Mesendoderm (in vitro differentiated cells): Measurements from ENCODE around the gene IGFL1.
"Not testable (repeated sequence)": the region's sequence is repeated elsewhere in the genome, so short reads cannot be mapped to it uniquely, and the experiment has no call there.

ENCODE experiments used
- DNase-seq: peaks from one replicate; pipeline ENCODE4 v3.0.0; 2013
- H2AK5ac ChIP-seq: 2 replicates; pipeline ENCODE4 v1.6.1; 2013; ENCODE audit warnings: low read length, inconsistent platforms
- H2BK120ac ChIP-seq: 2 replicates; pipeline ENCODE4 v1.6.1; 2013; ENCODE audit warnings: low read depth, mild to moderate bottlenecking, low read length, moderate library complexity, mixed read lengths
- H2BK15ac ChIP-seq: replicated peaks from 2 replicates; pipeline ENCODE4 v1.6.1; 2013; ENCODE audit warnings: low read depth, mild to moderate bottlenecking, moderate library complexity
- H2BK5ac ChIP-seq: 2 replicates; pipeline ENCODE4 v1.6.1; 2013; ENCODE audit warnings: low read length, inconsistent platforms
- H3K18ac ChIP-seq: 2 replicates; pipeline ENCODE4 v1.6.1; 2013; ENCODE audit warnings: mild to moderate bottlenecking, low read length, mixed read lengths
- H3K23ac ChIP-seq: one replicate; pipeline ENCODE4 v1.6.1; 2013; ENCODE audit warnings: low read length
- H3K27ac ChIP-seq: 2 replicates; pipeline ENCODE4 v1.5.1; 2013; ENCODE audit warnings: low read depth, mild to moderate bottlenecking, inconsistent platforms, low read length, moderate library complexity
- H3K27me3 ChIP-seq: 2 replicates; pipeline ENCODE4 v1.6.1; 2013; ENCODE audit warnings: low read length, control low read depth, mild to moderate bottlenecking, inconsistent platforms; ENCODE audit not compliant: insufficient read depth, poor library complexity
- H3K36me3 ChIP-seq: 2 replicates; pipeline ENCODE4 v1.6.1; 2013; ENCODE audit warnings: low read length, inconsistent platforms; ENCODE audit not compliant: control insufficient read depth, insufficient read depth
- H3K4ac ChIP-seq: one replicate; pipeline ENCODE4 v1.6.1; 2013; ENCODE audit warnings: low read depth, mild to moderate bottlenecking, low read length, moderate library complexity
- H3K4me1 ChIP-seq: 2 replicates; pipeline ENCODE4 v1.6.1; 2013; ENCODE audit warnings: low read depth, low read length, inconsistent platforms; ENCODE audit not compliant: control insufficient read depth
- H3K4me2 ChIP-seq: 2 replicates; pipeline ENCODE4 v1.6.1; 2013; ENCODE audit warnings: low read length
- H3K4me3 ChIP-seq: 2 replicates; pipeline ENCODE4 v1.5.1; 2013; ENCODE audit warnings: mild to moderate bottlenecking, low read length
- H3K56ac ChIP-seq: one replicate; pipeline ENCODE4 v1.6.1; 2013; ENCODE audit warnings: low read length
- H3K79me1 ChIP-seq: 2 replicates; pipeline ENCODE4 v1.6.1; 2013; ENCODE audit warnings: low read length, inconsistent platforms
- H3K79me2 ChIP-seq: 2 replicates; pipeline ENCODE4 v1.6.1; 2013; ENCODE audit warnings: mild to moderate bottlenecking, low read length; ENCODE audit not compliant: control insufficient read depth, insufficient read depth
- H3K9ac ChIP-seq: 2 replicates; pipeline ENCODE4 v1.6.1; 2013; ENCODE audit warnings: low read length, inconsistent platforms
- H4K5ac ChIP-seq: one replicate; pipeline ENCODE4 v1.6.1; 2013; ENCODE audit warnings: low read length
- H4K8ac ChIP-seq: one replicate; pipeline ENCODE4 v1.6.1; 2013; ENCODE audit warnings: low read depth, mild to moderate bottlenecking, control low read depth, low read length, moderate library complexity
- WGBS: extraction: QIAGEN DNeasy Blood & Tissue Kit; methylation state at CpG from one replicate; pipeline ENCODE4 v1.1.7; 2013; ENCODE audit warnings: low lambda C conversion rate, missing lambda C conversion rate; ENCODE audit not compliant: insufficient coverage; ENCODE audit errors: extremely low coverage; 5-methylcytosine and 5-hydroxymethylcytosine counted together

Gene IGFL1

DNA sequence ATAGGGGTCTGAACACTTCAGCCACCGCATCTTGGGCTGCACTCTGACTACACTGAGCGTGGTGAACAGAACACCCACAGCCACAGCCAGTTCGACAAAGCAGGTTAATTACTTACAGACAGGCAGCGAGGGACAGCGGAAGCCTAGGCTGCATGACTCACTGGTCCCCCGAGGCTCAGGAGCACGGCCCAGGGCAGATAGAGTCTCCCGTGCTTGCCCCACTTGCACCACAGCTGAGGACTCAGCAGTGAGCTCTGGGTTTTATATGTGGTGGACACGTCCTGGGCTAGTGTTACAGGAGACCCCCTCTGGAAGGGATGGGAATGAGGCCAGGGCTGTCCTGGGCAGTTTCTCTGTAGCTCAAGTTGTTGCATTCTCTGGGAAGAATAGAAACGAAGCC, 5.8 kb upstream of the IGFL1 start:
- not testable (repeated sequence) for H3K4ac ChIP-seq, H3K23ac ChIP-seq, H3K79me2 ChIP-seq, H3K4me2 ChIP-seq, H3K4me1 ChIP-seq, H3K56ac ChIP-seq, H3K27ac ChIP-seq, H3K36me3 ChIP-seq, H4K8ac ChIP-seq, H3K4me3 ChIP-seq, H3K9ac ChIP-seq, H2BK15ac ChIP-seq, H3K27me3 ChIP-seq, H3K18ac ChIP-seq, H4K5ac ChIP-seq, H2BK5ac ChIP-seq, H2AK5ac ChIP-seq, H3K79me1 ChIP-seq, H2BK120ac ChIP-seq, DNase-seq
- no CpG with 5 or more reads among the region's 10 CpGs for WGBS

DNA sequence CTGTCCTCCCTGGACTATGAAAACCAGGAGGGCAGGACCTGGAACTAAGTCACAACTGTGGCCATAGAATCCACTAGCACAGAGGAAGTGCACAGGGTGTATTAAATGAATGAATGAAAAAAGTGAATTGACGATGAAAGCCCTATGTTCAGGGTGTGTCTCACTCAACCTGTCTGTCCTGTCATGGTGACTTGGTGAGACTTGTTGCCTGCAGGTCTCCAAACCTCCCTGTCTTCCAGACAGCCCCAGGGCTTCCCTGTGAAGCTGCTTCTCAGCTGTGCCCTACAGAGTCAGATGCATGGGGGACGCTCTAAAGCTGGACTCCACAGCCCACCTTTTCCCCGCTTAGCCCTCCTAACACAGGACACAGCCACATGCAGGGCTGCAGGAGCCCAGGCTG, 4.8 kb upstream of the IGFL1 start:
- Histone ChIP-seq H3K4me3 (no peak overlapping the region), H4K8ac (no peak overlapping the region), H3K4ac (no peak overlapping the region), H2BK120ac (no peak overlapping the region), H4K5ac (no peak overlapping the region), H3K27me3 (no peaks in the 10 kb centered on the region), H3K4me2 (no peak overlapping the region), H2BK15ac (no peak overlapping the region), H2AK5ac (no peak overlapping the region), H3K23ac (no peak overlapping the region), H3K79me2 (no peaks in the 10 kb centered on the region), H2BK5ac (no peak overlapping the region), H3K18ac (no peak overlapping the region), H3K79me1 (no peaks in the 10 kb centered on the region), H3K27ac (no peak overlapping the region), H3K4me1 (no peaks in the 10 kb centered on the region), H3K9ac (no peak overlapping the region), H3K36me3 (no peaks in the 10 kb centered on the region), H3K56ac (no peak overlapping the region)
- DNase-seq, result no peak
- no CpG with 5 or more reads among the region's 3 CpGs for WGBS

DNA sequence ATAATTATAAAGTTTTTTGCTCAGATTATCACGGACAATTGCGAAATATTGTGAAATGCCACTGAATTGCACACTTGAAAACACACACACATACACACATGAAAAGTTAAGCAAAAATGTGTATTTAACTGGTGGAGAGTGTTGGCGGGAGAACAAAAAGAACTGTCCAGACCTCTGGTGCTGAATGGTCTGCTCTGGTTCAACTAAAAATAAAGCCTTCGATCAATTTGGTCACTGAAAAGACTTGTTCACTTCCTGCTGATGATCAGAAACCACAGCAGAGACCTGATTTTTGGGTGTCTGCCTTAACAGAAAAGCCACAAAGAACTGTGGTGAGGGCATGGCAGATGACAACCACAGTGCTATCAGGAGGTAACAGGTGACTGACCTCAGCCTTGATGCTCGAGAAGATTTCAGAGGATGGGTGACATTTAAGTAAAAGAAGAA, 4.0 kb upstream of the IGFL1 start:
- Histone ChIP-seq H2BK15ac (no peak overlapping the region), H3K27ac (no peak overlapping the region), H4K8ac (no peak overlapping the region), H2BK5ac (no peak overlapping the region), H2BK120ac (no peak overlapping the region), H4K5ac (no peak overlapping the region), H3K79me1 (no peaks in the 10 kb centered on the region), H3K18ac (no peak overlapping the region), H3K4me1 (no peaks in the 10 kb centered on the region), H3K23ac (no peak overlapping the region), H3K56ac (no peak overlapping the region), H3K36me3 (no peaks in the 10 kb centered on the region), H3K4me3 (no peak overlapping the region), H3K79me2 (no peaks in the 10 kb centered on the region), H3K9ac (no peak overlapping the region), H3K27me3 (no peaks in the 10 kb centered on the region), H3K4ac (no peak overlapping the region), H2AK5ac (no peak overlapping the region), H3K4me2 (no peak overlapping the region)
- WGBS, result no CpG with 5 or more reads among the region's 5 CpGs
- no peak for DNase-seq

DNA sequence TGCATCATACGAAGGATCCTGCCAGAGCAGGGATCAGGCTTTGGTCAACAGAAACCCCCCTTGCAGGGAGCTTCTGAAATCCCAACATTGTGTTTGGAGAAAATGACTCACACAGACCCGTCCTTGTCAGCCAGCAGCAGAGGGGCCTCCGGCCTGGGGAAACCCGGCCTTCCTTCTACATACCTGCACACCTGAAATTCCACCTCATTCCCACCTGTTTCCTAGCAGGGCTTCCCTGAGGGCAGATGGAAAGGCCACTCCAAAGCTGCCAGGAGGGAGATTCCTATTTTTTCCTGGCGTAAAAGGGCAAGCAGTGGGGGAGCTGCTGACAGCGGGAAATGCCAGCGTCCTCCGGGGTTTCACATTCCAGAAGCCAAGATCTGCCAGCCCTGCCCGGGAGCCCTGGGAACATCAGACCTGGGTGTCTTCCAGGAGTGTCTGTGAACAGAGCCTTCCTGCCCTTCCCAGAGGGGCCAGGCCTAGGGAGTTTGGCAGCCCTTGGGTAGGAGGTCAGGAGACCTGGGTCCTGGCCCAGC, 3.0 kb upstream of the IGFL1 start:
- no peak overlapping the region for H4K8ac ChIP-seq
- no peaks in the 10 kb centered on the region for H3K27me3 ChIP-seq
- no peaks in the 10 kb centered on the region for H3K79me1 ChIP-seq
- H3K79me2 ChIP-seq, result no peaks in the 10 kb centered on the region
- no peak overlapping the region for H2BK15ac ChIP-seq
- no peak overlapping the region for H2AK5ac ChIP-seq
- no peak overlapping the region for H2BK120ac ChIP-seq
- H3K18ac ChIP-seq, result no peak overlapping the region
- H3K56ac ChIP-seq, result no peak overlapping the region
- no peak overlapping the region for H3K4me2 ChIP-seq
- WGBS, result no CpG with 5 or more reads among the region's 9 CpGs
- no peak overlapping the region for H3K4me3 ChIP-seq
- no peaks in the 10 kb centered on the region for H3K4me1 ChIP-seq
- H3K9ac ChIP-seq, result no peak overlapping the region
- no peak overlapping the region for H3K4ac ChIP-seq
- H3K23ac ChIP-seq, result no peak overlapping the region
- H3K27ac ChIP-seq, result no peak overlapping the region
- no peak overlapping the region for H4K5ac ChIP-seq
- H2BK5ac ChIP-seq, result no peak overlapping the region
- no peaks in the 10 kb centered on the region for H3K36me3 ChIP-seq
- DNase-seq, result no peak

GRCh38 chr19:46232029-46232428, 2.5 kb downstream of the IGFL1 start:
- Histone ChIP-seq H3K4me3 (no peak overlapping the region), H3K36me3 (no peaks in the 10 kb centered on the region), H3K27ac (no peak overlapping the region), H2AK5ac (no peak overlapping the region), H3K4me1 (no peaks in the 10 kb centered on the region), H4K8ac (no peak overlapping the region), H3K4me2 (no peak overlapping the region), H2BK15ac (no peak overlapping the region), H3K4ac (no peak overlapping the region), H3K23ac (no peak overlapping the region), H3K79me1 (no peaks in the 10 kb centered on the region), H3K9ac (no peak overlapping the region), H3K79me2 (no peaks in the 10 kb centered on the region), H2BK5ac (no peak overlapping the region), H4K5ac (no peak overlapping the region), H3K27me3 (no peaks in the 10 kb centered on the region), H3K56ac (no peak overlapping the region), H2BK120ac (no peak overlapping the region), H3K18ac (no peak overlapping the region)
- DNase-seq, result no peak
- WGBS, result no CpG with 5 or more reads among the region's 10 CpGs

DNA sequence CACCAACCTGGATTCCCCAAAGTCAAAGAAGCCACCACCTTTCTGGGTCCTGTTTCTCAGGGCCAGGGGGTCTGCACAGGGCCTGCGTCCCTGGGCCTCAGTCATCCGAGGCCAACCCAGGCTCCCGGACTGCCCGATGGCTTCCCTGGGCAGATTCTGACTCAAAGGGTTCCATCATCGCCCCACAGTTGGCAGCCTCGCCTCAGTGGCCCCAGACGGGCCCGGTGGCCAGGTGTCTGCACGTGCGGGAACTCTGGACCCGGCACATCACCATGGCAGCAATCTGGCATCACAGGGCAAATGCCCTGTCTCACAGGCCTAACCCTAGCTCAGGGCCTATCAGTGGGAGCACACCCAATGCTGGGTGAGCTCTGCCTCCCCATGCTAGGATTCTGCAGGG, 2.9 kb downstream of the IGFL1 start:
- Histone ChIP-seq H3K4me2 (no peak overlapping the region), H3K9ac (no peak overlapping the region), H4K8ac (no peak overlapping the region), H3K4ac (no peak overlapping the region), H3K36me3 (no peaks in the 10 kb centered on the region), H3K18ac (no peak overlapping the region), H2BK15ac (no peak overlapping the region), H3K27ac (no peak overlapping the region), H3K27me3 (no peaks in the 10 kb centered on the region), H3K79me1 (no peaks in the 10 kb centered on the region), H3K79me2 (no peaks in the 10 kb centered on the region), H2BK5ac (no peak overlapping the region), H3K4me3 (no peak overlapping the region), H4K5ac (no peak overlapping the region), H3K56ac (no peak overlapping the region), H2BK120ac (no peak overlapping the region), H3K4me1 (no peaks in the 10 kb centered on the region), H3K23ac (no peak overlapping the region), H2AK5ac (no peak overlapping the region)
- no CpG with 5 or more reads among the region's 11 CpGs for WGBS
- no peak for DNase-seq
